Bone marrow (tissue), 2 donors: ENCODE results near the gene FSTL1.
"Not testable (repeated sequence)": the region's sequence is repeated elsewhere in the genome, so short reads cannot be mapped to it uniquely, and the experiment has no call there.

Experiments
- DNase-seq, 2 donors: peaks; one replicate each; lab custom pipeline; 2025; lab: John Stamatoyannopoulos, UW

FSTL1 gene

GRCh38 chr3:120418446-120418845, 32.3 kb downstream of the FSTL1 start:
- DNase-seq, result no peak

GRCh38 chr3:120417272-120417911, 33.4 kb downstream of the FSTL1 start:
- peak; percentile 22 to 97 for DNase-seq

- no peak for DNase-seq
Observed at GRCh38 chr3:120416868-120417267, 33.9 kb downstream of the FSTL1 start.

GRCh38 chr3:120415756-120416155, 35.0 kb downstream of the FSTL1 start:
- no peak for DNase-seq

GRCh38 chr3:120410541-120410940, 40.3 kb downstream of the FSTL1 start:
- DNase-seq, result no peak

GRCh38 chr3:120410116-120410515, 40.7 kb downstream of the FSTL1 start:
- no peak for DNase-seq

GRCh38 chr3:120407508-120408287, 43.1 kb downstream of the FSTL1 start:
- no peak for DNase-seq

GRCh38 chr3:120404876-120405275, 45.9 kb downstream of the FSTL1 start:
- DNase-seq, result no peak

- no peak for DNase-seq
Observed at GRCh38 chr3:120402257-120402656, 48.5 kb downstream of the FSTL1 start.

- no peak for DNase-seq
Observed at GRCh38 chr3:120399372-120399771, 51.4 kb downstream of the FSTL1 start.

GRCh38 chr3:120396469-120396868, 54.3 kb downstream of the FSTL1 start:
- no peak for DNase-seq

- no peak for DNase-seq
Observed at GRCh38 chr3:120394347-120394746, 56.4 kb downstream of the FSTL1 start.

GRCh38 chr3:120393761-120394160, 57.0 kb downstream of the FSTL1 start:
- no peak for DNase-seq

GRCh38 chr3:120393243-120393642, 57.5 kb downstream of the FSTL1 start:
- DNase-seq, result no peak

GRCh38 chr3:120382941-120383447, 67.8 kb downstream of the FSTL1 start:
- DNase-seq, result no peak

GRCh38 chr3:120381503-120381902, 69.3 kb downstream of the FSTL1 start:
- no peak for DNase-seq

GRCh38 chr3:120377948-120378347, 72.8 kb downstream of the FSTL1 start:
- not testable (repeated sequence) for DNase-seq

- no peak for DNase-seq
Observed at GRCh38 chr3:120370463-120370862, 80.3 kb downstream of the FSTL1 start.

- no peak for DNase-seq
Observed at GRCh38 chr3:120369037-120369467, 81.7 kb downstream of the FSTL1 start.

- DNase-seq, result no peak
Observed at GRCh38 chr3:120368172-120368571, 82.6 kb downstream of the FSTL1 start.

GRCh38 chr3:120364821-120365220, 86.0 kb downstream of the FSTL1 start:
- DNase-seq, result no peak

- DNase-seq, result no peak
Observed at GRCh38 chr3:120364101-120364500, 86.7 kb downstream of the FSTL1 start.

GRCh38 chr3:120357807-120358206, 93.0 kb downstream of the FSTL1 start:
- DNase-seq, result no peak
